Measurements from ENCODE around the gene THUMPD2.
A peak's percentile ranks its signal among the peaks of the same experiment; 100 is the strongest.
"Not testable (repeated sequence)": the region's sequence is repeated elsewhere in the genome, so short reads cannot be mapped to it uniquely, and the experiment has no call there.

THUMPD2 gene

GRCh38 chr2:39728941-39729351 is 50.1 kb downstream of the THUMPD2 start:
- peak; percentile 50 for TF ChIP-seq CTCF (IDR thresholded peaks at IDR 0.05; ENCODE audit: extremely low read depth, missing control alignments)
- DNase-seq (ENCODE audit: low spot score), result peak; percentile 37

GRCh38 chr2:39728085-39728484 is 51.0 kb downstream of the THUMPD2 start:
- not testable (repeated sequence) for DNase-seq (ENCODE audit: low spot score)

- DNase-seq (ENCODE audit: low spot score), result no peak
- no peak for TF ChIP-seq CTCF (IDR thresholded peaks at IDR 0.05; ENCODE audit: extremely low read depth, missing control alignments)
Measured at GRCh38 chr2:39725401-39725800, 53.7 kb downstream of the THUMPD2 start.

GRCh38 chr2:39724828-39725144 is 54.3 kb downstream of the THUMPD2 start:
- DNase-seq (ENCODE audit: low spot score), result no peak
- no peak for TF ChIP-seq CTCF (IDR thresholded peaks at IDR 0.05; ENCODE audit: extremely low read depth, missing control alignments)

GRCh38 chr2:39723946-39724827 is 54.9 kb downstream of the THUMPD2 start:
- no peak for DNase-seq (ENCODE audit: low spot score)

GRCh38 chr2:39723497-39723896 is 55.6 kb downstream of the THUMPD2 start:
- TF ChIP-seq CTCF (IDR thresholded peaks at IDR 0.05; ENCODE audit: extremely low read depth, missing control alignments), result no peak
- no peak for DNase-seq (ENCODE audit: low spot score)

More at GRCh38 chr2:39723946-39724827, 54.9 kb downstream of the THUMPD2 start:
- no peak for TF ChIP-seq CTCF (IDR thresholded peaks at IDR 0.05; ENCODE audit: extremely low read depth, missing control alignments)

GRCh38 chr2:39720970-39721369 is 58.1 kb downstream of the THUMPD2 start:
- DNase-seq (ENCODE audit: low spot score), result no peak
- no peak for TF ChIP-seq CTCF (IDR thresholded peaks at IDR 0.05; ENCODE audit: extremely low read depth, missing control alignments)

GRCh38 chr2:39719317-39719716 is 59.7 kb downstream of the THUMPD2 start:
- TF ChIP-seq CTCF (IDR thresholded peaks at IDR 0.05; ENCODE audit: extremely low read depth, missing control alignments), result no peak
- no peak for DNase-seq (ENCODE audit: low spot score)
